GM12891 (cell line): ENCODE measurements around the gene PKNOX1.
A peak's percentile ranks its signal among the peaks of the same experiment; 100 is the strongest.

Experiments
- DNase-seq: peaks from one replicate; pipeline ENCODE4 v3.0.0; 2011; ENCODE audit warnings: low spot score; ENCODE audit not compliant: insufficient read length
- FAIRE-seq: peaks from 2 replicates; lab custom pipeline; 2011; peaks lifted over from hg19 to GRCh38; lab: Jason Lieb, UNC
- PAX5 ChIP-seq: IDR thresholded peaks from 2 replicates; pipeline ENCODE4 v1.6.1; 2011; ENCODE audit warnings: low read length, moderate library complexity, mild to moderate bottlenecking; ENCODE audit not compliant: insufficient read depth, severe bottlenecking
- POLR2A ChIP-seq: IDR thresholded peaks from 2 replicates; pipeline ENCODE4 v1.6.1; 2011; ENCODE audit warnings: low read depth, low read length, control low read depth
- POLR2AphosphoS5 ChIP-seq: IDR thresholded peaks from 2 replicates; pipeline ENCODE4 v1.6.1; 2011; ENCODE audit warnings: low read depth, low read length, control low read depth
- POU2F2 ChIP-seq: IDR thresholded peaks from 2 replicates; pipeline ENCODE4 v1.6.1; 2011; ENCODE audit warnings: low read depth, mild to moderate bottlenecking, control low read depth, low read length, moderate library complexity
- SPI1 ChIP-seq: IDR thresholded peaks from 2 replicates; pipeline ENCODE4 v1.6.1; 2011; ENCODE audit warnings: low read depth, low read length, control low read depth
- TAF1 ChIP-seq: IDR thresholded peaks from 2 replicates; pipeline ENCODE4 v1.6.1; 2011; ENCODE audit warnings: low read depth, low read length, control low read depth

Gene PKNOX1

DNA sequence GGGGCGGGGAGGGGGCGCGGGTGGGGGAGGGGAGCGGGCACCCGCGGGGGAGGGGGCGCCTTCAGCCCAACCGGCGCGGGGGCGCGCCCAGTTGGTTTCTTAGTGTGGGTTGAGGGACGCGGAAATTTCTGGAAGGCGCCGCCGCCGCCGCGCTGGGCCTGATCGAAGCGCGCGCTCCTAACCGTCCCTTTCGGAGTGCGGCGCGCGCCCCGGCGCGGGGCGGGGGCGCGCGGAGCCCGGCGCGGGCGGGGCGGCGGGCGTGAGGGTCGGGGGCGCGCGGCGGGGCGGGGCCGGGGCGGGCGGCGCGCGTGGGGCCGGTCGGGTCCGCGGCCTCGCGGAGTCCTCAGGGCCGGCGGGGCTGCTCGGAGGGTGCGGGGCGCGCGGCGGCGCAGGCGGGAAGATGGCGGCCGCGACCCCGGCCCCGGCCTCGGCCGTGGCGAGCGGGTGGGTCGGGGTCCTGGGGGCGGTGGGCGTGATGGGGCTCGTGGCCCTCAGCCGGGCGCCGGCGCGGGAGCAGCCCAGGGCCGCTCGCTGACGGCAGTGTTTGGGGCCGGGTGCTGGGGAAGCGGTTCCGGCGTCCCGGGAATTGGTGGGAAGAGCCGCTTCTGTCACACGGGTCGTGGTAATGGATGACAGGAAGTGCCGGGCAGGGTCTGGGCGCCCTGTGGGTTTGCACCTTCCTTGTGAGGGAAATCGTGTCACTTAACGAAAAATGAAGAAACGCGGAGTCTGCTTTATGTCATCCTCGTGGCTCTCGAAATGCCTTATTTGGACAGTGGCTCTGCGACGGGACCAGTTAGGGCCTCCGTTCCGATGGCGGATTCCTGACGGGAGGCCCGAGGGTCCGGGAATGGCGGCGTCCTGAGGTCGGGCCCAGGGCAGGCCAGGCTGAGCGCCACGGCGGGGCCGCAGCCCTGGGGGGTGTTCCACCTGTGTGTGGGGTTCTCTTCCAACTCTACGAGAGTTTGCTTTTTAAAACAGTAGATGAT lies 764 bp downstream of the PKNOX1 start:
- FAIRE-seq (peak; percentile 26), DNase-seq (peak; percentile 58)
- TF ChIP-seq TAF1 (peak; percentile 6; the same call in 1 of the 2 replicates), POU2F2 (0 out of 2 replicates have a peak, but pooled peaks have one; percentile 10), PAX5 (no peak), POLR2AphosphoS5 (no peak), POLR2A (no peak), SPI1 (0 out of 2 replicates have a peak, but pooled peaks have one; percentile 26)

- no peak for DNase-seq
- FAIRE-seq = no peak
- TF ChIP-seq POLR2AphosphoS5 (no peak), PAX5 (no peak), POLR2A (no peak), TAF1 (no peak), SPI1 (no peak), POU2F2 (no peak)
Measured at GRCh38 chr21:42975886-42976608, 1.7 kb downstream of the PKNOX1 start.

- FAIRE-seq (no peak), DNase-seq (no peak)
- TF ChIP-seq POLR2A (no peak), TAF1 (no peak), POU2F2 (no peak), SPI1 (no peak), PAX5 (no peak), POLR2AphosphoS5 (no peak)
Measured at GRCh38 chr21:42980312-42981213, 6.2 kb downstream of the PKNOX1 start.

DNA sequence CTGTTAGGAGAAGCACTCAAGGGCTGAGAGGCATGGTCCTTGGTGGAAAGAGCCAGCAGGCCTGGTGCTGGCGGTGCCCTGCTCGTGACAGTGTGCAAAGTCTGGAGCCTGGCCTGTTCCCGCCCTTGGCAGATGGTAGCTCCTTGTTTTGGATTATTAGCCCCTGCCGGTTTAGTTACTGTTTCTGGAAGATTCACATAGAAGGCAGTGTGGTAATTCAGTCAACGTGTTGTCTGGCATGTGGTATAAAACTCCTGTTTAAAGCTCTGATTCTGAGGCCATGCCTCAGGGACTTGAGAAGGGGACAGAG lies 6.8 kb downstream of the PKNOX1 start:
- TF ChIP-seq TAF1 = no peak
- TF ChIP-seq POLR2A = no peak
- no peak for TF ChIP-seq POLR2AphosphoS5
- TF ChIP-seq PAX5 = no peak
- no peak for TF ChIP-seq POU2F2
- no peak for TF ChIP-seq SPI1
- FAIRE-seq (no peak), DNase-seq (no peak)

- TF ChIP-seq POU2F2 (no peak), SPI1 (no peak), POLR2A (no peak), POLR2AphosphoS5 (no peak), PAX5 (no peak), TAF1 (no peak)
- FAIRE-seq = no peak
- DNase-seq = no peak
Measured at GRCh38 chr21:42981862-42982261, 7.5 kb downstream of the PKNOX1 start.

- no peak for FAIRE-seq
- no peak for DNase-seq
- TF ChIP-seq PAX5 = no peak
- TF ChIP-seq POU2F2 = no peak
- no peak for TF ChIP-seq POLR2AphosphoS5
- no peak for TF ChIP-seq SPI1
- TF ChIP-seq POLR2A = no peak
- TF ChIP-seq TAF1 = no peak
Measured at GRCh38 chr21:42983103-42983502, 8.7 kb downstream of the PKNOX1 start.

DNA sequence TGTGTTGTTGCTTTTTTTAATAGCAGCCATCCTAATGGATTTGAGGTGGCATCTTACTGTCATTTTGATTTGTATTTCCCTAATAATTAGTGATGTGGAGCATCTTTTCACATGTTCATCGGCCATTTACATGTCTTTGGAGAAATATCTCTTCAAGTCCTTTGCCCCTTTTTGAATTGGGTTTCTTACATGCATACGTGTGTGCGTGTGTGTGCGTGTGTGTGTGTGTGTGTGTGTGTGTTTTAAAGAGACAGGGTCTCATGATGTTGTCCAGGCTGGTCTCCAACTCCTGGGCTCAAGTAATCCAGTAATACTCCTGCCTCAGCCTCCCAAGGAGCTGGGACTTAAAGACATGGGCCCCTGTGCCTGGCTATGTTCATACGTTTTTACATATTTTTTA lies 9.5 kb downstream of the PKNOX1 start:
- DNase-seq (no peak), FAIRE-seq (no peak)
- TF ChIP-seq PAX5 = no peak

DNA sequence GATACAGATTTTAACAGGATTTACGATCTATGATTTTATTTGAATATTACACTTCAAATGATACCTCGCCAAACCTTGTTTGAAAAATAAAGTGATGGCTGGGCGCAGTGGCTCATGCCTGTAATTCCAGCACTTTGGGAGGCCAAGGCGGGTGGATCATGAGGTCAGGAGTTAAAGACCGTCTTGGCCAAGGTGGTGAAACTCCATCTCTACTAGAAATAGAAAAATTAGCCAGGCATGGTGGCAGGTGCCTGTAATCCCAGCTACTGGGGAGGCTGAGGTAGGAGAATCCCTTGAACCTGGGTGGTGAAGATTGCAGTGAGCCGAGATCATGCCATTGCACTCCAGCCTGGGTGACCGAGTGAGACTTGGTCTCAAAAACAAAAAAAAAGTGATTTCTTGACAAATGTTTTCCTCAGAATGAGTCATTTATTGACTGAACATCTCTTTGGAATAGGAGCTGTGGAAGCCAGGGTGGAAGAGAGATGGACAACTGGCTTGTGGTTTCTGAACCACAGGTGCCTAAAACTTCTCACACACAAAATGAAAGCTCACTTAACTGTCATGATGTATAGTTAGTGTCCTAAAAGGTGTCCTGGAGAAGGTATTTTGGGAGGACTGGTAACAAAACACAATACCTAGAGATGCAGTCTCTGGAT lies 11.9 kb downstream of the PKNOX1 start:
- DNase-seq = no peak
- TF ChIP-seq POLR2AphosphoS5 (no peak), TAF1 (no peak), POLR2A (no peak), PAX5 (no peak), SPI1 (no peak), POU2F2 (no peak)
- FAIRE-seq = no peak
